ENCODE measurements around the gene NDUFAF8. TPM values are rescaled to one million over a fixed set of nuclear protein-coding genes. Genes with fewer than 3 reads are reported as not detected.

NDUFAF8 gene
- total RNA-seq, 1 experiment from 2014 or later: 60.1 TPM

GRCh38 chr17:81248649-81249048, 9.5 kb downstream of the NDUFAF8 start:
- H3K27ac Mint-ChIP-seq: no peak overlapping the region
- Histone ChIP-seq H3T11ph (ENCODE audit: low read length) (no peak overlapping the region), H3K79me2 (ENCODE audit: insufficient read depth, low read length) (no peaks in the 10 kb centered on the region), H3K9me3 (ENCODE audit: control insufficient read depth, low read depth, low read length) (no peaks in the 10 kb centered on the region), H3K56ac (ENCODE audit: insufficient read length, low read depth, low read length) (no peak overlapping the region), H2BK15ac (ENCODE audit: low read depth, low read length) (no peak overlapping the region), H4K5ac (ENCODE audit: insufficient read length, low read depth, low read length) (no peak overlapping the region), H3K23me2 (ENCODE audit: insufficient read length, low read depth, low read length, poor library complexity, severe bottlenecking) (no peaks in the 10 kb centered on the region), H3K14ac (ENCODE audit: insufficient read depth, low read length) (no peak overlapping the region; the same call in 1 of the 2 replicates), H4K8ac (replicated peaks; ENCODE audit: insufficient read length, low read depth, low read length) (no peak overlapping the region), H2AK5ac (ENCODE audit: insufficient read length, low read length) (no peak overlapping the region), H3K79me1 (ENCODE audit: insufficient read depth, low read depth, low read length, poor library complexity, severe bottlenecking) (no peaks in the 10 kb centered on the region), H3K27me3 (ENCODE audit: insufficient read depth, low read length) (no peaks in the 10 kb centered on the region), H2BK5ac (ENCODE audit: insufficient read length, low read length) (no peak overlapping the region), H4K20me1 (ENCODE audit: control insufficient read depth, insufficient read depth, insufficient read length) (no peaks in the 10 kb centered on the region), H4K91ac (ENCODE audit: insufficient read length, low read depth, low read length) (no peak overlapping the region), H3K23ac (ENCODE audit: insufficient read length, low read depth, low read length) (no peak overlapping the region), H3K9ac (ENCODE audit: extremely low read depth, insufficient read length, low read length) (no peak overlapping the region), H3K27ac (ENCODE audit: insufficient read length, low read depth, low read length) (no peak overlapping the region), H2AFZ (ENCODE audit: low read length) (no peak overlapping the region), H3K4me2 (ENCODE audit: insufficient read depth, insufficient read length, low read length) (no peak overlapping the region), H2BK12ac (ENCODE audit: insufficient read length, low read depth, low read length) (no peak overlapping the region), H3K18ac (ENCODE audit: insufficient read length, low read depth, low read length) (no peak overlapping the region), H2BK120ac (ENCODE audit: low read depth, low read length, poor library complexity, severe bottlenecking) (no peak overlapping the region), H3K4ac (ENCODE audit: low read depth, low read length) (no peak overlapping the region), H2BK20ac (ENCODE audit: low read depth, low read length, poor library complexity, severe bottlenecking) (no peak overlapping the region), H3K4me1 (ENCODE audit: insufficient read depth, low read length) (no peaks in the 10 kb centered on the region)
- H3K27me3 Mint-ChIP-seq (ENCODE audit: low read depth): peaks cover 3% of the 10 kb centered on the region; the same call in 1 of the 2 replicates
- H3K36me3 Mint-ChIP-seq (ENCODE audit: insufficient read depth in 1 of 3, low read depth in 3 of 3): peaks cover 9 to 15% (median 11%) of the 10 kb centered on the region in 3 experiments
- H3K9me3 Mint-ChIP-seq: no peaks in the 10 kb centered on the region; a peak in 1 of 5 replicates
- H3K4me1 Mint-ChIP-seq: peaks cover 7 to 16% of the 10 kb centered on the region in 2 experiments
- no CpG with 5 or more reads among the region's 16 CpGs for WGBS (ENCODE audit: extremely low coverage, insufficient read length, low lambda C conversion rate)
- no peak for DNase-seq
- no peak for TF ChIP-seq CTCF (conservative IDR thresholded peaks at IDR 0.05)
- no peak overlapping the region for H3K4me3 Mint-ChIP-seq
